Right lobe of liver (tissue), 4 donors: ENCODE measurements around the gene BRDT.

Experiments
- CTCF ChIP-seq, 4 donors: fragments of 200-600 bp in 3 of 4; fragments of 450-650 bp in 1 of 4; IDR thresholded peaks; one replicate each; pipeline versions ENCODE4 v1.5.1 to v1.8.0; 2016 to 2022; ENCODE audit warnings: antibody characterized with exemption in 4 of 4, mild to moderate bottlenecking in 2 of 4
- POLR2A ChIP-seq: fragments of 450-650 bp; IDR thresholded peaks from one replicate; pipeline ENCODE4 v1.6.1; 2017; ENCODE audit warnings: antibody characterized with exemption, mild to moderate bottlenecking
- donor health status: DM: no; HTN: no; CAD: no.
- donor health status: DM: no; HTN: no; CAD: no.
- donor health status: DM: no; HTN: yes; CAD: no.

DNA sequence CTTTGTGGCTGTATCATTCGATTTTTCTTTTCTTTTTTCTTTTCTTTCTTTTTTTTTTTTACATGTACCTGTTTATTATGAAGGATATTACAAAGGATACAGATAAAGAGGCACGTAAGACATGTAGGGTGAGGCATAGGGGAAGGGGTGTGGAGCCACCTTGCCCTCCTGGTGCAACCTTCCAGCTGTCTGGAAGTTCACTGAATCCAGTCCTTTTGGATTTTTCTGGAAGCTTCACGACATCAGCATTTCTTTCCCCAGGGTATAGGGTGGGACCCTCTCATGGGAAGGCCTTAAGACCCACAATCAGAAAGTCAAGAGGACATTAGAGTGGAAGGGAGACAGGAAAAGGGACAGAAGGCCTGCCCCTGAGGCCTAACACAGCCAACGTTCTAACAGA, 33.2 kb upstream of the BRDT start:
- TF ChIP-seq CTCF (IDR thresholded peaks at IDR 0.05) (no peak), POLR2A (no peak)
